Kidney capillary endothelial cell (primary cell): ENCODE data around the gene MOV10.

ENCODE experiments used
- DNase-seq: peaks from one replicate; pipeline ENCODE4 v3.0.0-alpha.2; 2018; ENCODE audit warnings: low spot score

The MOV10 gene

DNA sequence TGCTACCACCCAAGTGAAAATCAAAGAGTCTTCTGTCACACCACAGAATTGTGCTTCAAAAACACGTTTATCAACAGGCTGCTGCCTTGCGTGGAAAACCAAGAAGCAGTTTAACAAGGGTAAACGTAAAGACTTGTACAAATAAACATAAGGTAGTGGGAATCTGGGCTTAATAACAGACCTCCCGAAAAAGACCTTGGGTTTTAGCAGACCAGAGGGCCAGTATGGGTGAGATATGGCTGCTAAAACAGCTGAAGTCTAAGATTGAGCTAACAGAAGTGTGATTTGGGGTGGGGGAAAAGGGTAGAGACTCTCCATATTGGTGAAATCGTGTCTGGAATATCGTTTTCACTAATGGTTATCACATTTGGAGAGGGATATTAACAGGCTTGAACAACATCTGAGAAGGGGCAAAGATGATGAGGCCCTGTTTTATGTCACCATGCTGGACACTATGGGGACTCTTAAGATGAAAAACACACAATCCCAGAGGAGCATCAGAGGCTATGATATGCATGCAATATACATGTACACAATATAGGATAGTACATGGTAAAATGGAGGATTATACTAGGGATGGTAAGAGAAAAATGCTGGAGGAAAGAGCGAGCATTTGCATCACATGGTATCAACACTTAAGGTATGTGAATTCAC is 1.4 kb downstream of the MOV10 start:
- no peak for DNase-seq

DNA sequence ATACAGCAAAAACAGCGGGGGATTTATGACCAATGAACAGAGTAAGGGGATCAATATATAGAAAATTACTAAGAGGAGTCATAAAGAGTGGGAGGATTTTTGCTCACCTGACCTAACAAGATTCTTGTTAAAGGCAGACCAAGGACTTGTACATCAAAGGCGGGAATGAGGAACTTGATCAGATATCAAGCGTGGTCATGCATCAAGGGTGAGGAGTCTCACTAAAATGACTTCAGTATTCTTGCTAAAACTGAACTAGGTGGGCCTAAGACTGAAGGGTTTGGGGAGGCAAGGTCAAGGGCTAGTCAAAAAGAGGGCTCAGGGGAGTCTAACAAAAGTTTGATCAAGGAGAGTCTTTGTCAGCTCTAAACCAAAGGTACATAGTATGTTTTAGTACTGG is 2.1 kb downstream of the MOV10 start:
- no peak for DNase-seq

DNA sequence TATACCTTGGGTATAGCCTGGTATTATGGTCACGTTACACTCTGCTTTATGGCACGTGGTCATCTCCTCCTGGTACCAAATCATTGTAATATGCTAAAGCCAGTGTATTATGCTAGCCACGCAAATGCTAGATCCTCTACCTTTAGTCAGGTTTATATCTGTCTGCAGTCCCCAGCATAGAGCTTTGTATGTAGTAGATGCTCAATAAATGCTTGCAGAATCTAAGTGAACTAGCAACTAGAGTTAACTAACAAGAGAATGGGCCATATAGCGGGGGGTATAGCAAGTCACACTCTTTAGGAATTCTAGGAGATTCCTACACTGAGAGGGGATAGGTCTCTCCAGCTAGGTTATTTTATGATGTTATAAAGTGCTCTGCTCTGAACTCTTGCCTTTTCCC is 3.0 kb downstream of the MOV10 start:
- no peak for DNase-seq

DNA sequence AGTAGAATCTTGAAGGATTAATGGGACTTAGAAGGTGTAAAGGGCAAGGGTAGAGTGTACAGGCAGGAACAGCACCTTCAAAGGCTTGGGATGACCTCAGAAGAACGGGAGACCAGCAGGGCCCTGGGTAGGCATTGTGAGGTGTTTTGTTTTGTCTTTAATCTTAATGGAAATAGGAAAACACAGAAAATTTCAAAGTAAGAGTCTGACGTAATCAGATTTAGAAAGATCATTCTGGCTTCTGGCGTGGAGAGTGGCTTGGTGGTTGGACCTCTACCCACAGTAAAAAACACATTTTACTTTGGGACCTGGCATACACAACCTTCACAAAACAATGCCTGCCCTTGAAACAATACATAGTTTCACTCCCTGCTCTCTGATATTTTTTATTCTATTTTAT is 4.1 kb downstream of the MOV10 start:
- DNase-seq, result no peak

DNA sequence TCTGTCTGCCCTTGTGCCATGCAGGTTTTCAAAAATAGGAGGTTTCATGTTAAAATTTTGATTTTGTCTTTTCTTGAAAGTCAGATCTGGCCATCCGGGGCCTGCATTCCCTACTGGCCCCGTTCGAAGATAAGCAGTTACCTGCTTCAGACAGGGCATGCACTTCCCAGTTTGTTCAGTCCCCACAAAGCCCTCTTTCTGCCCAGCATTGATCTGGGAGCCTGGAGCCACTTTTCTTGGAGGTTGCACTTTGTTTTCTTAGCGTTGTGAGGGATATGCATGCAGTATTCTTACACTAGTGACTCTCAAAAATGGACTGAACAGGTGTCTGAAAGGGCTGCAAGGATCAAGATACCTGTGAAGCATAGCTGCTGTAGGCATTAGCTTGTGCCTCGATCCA is 11.5 kb downstream of the MOV10 start:
- no peak for DNase-seq

DNA sequence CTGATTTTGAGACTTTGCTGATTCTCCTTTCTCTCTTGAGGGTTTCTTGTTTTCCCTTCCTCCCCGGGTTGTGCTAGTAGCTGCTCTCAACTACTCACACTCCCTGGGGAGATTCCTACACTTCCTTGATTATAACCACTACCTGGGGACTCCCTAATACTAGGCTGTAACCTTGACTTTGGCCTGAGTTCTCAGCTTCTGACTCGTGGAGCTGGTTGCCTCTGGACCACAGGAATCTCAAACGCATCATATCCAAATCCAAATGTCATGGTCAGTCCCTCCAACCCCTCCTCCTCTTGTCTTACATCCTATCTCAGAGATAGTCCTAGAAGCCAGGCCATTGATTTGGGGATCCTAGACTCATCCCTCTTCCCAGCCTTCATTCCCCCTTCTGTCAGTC is 12.0 kb downstream of the MOV10 start:
- no peak for DNase-seq

DNA sequence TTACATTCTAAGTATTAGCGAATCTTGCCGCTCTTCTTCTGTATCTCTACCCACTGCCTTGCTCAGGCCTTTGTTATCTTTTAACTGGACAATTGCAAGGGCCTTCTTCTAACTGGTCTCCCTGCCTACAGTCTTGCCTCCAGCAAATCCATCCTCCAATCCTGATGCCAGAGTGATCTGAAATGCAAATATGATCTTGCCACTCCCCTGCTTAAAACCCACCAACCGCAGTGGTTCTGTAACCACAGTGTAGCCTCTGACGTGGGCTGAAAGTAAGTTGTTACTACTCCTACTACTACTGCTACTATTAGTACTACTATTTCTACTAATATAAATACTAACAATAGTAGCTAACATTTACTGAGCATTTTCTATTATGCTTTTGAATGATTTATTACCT is 12.4 kb downstream of the MOV10 start:
- no peak for DNase-seq

DNA sequence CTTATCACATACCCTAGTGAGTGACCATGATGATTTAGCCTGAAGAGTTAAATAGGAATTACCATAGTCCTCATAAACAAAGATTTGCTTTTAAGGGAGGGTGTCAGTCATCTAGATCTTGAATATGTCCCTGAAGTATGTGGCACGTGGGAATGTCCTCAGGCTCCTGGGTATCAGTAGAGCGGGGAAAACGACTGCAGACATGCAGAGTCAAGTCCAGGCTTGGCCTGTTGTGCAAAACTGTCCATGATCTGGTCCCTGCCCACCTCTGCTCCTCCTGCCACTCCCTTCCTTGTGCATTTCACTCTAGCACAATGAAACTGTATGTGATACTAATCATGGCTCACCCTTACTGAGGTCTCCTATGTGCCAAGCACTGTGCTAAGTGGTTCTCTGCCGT is 12.9 kb downstream of the MOV10 start:
- no peak for DNase-seq

DNA sequence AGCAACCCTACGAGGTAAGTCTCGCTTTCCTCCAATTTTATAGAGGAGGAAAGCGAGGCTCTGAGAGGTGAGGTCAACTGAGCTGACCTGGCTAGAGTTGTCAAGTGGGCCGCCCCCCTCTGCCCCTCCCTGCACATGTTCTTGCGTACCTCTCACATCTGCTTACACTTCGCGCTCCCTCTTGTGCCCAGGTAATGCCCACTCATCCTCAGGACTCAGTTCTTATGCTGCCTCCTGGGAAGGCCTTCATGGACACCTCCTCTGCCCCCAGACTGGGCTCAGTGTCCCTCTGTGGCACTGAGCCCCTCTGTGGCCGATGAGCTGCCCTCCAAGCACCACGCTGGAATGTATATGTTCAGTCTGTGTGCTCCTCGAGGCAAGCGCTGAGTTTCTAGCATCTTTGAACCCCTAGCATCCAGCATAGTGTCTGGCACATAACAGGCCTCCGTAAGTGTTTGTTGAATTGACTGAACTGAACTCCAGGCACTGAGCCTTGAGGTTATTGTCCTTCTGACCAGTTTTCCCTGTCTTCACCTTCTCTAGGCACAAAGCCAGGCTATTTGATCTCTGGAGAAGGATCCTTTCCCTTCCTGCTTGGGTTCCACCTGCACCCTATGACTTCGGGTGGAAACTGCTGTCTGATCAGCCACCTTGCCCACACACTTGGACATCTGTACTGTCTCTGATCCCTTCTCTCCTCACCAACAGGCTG is 13.5 kb downstream of the MOV10 start:
- no peak for DNase-seq

DNA sequence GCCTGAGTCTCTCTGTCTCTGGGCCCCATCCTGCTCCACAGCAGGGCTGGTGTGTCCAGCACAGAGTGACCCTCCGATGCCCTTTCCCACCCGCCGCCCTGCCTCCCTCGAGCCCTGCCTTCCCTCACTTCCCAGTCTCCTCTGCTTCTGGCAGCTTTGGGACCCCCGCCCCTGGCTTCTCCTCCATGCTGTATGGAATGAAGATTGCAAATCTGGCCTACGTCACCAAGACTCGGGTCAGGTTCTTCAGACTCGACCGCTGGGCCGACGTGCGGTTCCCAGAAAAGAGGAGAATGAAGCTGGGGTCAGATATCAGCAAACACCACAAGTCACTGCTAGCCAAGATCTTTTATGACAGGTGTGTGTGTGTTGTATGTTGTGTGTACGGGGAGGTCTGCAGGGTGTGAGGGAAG is 14.3 kb downstream of the MOV10 start:
- no peak for DNase-seq

DNA sequence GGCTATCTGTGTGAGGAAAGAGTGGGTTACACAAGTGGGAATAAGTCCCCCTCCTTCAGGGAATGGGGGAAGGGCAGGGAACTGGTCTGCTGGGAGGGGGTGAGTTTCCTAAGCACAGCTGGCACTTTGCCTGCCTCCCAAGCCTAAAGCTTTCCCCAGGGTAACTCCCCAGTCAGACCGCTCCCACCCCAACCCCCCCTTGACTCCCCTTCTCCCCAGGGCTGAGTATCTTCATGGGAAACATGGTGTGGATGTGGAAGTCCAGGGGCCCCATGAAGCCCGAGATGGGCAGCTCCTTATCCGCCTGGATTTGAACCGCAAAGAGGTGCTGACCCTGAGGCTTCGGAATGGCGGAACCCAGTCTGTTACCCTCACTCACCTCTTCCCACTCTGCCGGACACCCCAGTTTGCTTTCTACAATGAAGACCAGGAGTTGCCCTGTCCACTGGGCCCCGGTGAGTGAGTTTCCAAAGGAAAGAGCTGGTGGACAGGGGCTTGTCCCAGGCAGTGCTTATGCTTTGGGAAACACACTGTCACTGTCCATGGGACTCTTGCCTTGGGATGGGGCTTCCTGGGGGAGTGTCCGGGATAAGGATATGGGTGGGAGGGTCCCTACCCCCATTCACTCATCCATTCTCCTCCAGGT is 14.9 kb downstream of the MOV10 start:
- no peak for DNase-seq

DNA sequence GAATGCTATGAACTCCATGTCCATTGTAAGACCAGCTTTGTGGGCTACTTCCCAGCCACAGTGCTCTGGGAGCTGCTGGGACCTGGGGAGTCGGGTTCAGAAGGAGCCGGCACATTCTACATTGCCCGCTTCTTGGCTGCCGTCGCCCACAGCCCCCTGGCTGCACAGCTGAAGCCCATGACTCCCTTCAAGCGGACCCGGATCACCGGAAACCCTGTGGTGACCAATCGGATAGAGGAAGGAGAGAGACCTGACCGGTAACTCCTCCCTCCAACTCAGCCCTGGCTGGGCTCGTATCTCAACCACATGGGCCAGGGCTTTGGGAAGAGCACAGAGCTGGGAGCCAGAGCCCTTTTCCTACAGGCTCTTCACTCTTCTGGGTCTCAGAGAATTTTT is 15.4 kb downstream of the MOV10 start:
- no peak for DNase-seq

DNA sequence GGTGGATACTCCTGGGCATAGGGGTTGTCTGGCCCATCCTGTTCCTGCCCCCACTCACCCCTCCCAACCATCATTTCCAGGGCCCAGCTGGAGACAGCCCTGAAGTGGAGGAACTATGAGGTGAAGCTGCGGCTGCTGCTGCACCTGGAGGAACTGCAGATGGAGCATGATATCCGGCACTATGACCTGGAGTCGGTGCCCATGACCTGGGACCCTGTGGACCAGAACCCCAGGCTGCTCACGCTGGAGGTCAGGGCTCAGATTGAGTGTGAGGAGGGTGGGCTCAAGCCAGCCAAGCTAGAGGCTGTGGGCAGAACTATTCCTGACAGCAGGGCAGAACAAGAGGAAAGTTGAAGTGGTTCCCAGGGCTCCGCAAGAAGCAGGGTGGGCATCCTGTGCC is 18.2 kb downstream of the MOV10 start:
- no peak for DNase-seq

DNA sequence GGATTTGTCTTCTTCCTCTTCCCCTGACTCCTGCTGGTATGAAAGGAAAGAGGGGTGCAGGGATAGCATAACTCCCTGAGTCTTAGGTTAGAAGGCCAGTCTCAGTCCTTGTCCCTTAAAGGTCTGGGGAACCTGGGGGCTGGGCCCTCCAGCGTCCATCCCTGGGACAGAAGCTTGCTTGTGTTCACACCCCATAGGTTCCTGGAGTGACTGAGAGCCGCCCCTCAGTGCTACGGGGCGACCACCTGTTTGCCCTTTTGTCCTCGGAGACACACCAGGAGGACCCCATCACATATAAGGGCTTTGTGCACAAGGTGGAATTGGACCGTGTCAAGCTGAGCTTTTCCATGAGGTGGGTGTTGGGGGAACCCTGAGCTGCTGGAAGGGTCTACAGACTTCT is 19.4 kb downstream of the MOV10 start:
- no peak for DNase-seq

DNA sequence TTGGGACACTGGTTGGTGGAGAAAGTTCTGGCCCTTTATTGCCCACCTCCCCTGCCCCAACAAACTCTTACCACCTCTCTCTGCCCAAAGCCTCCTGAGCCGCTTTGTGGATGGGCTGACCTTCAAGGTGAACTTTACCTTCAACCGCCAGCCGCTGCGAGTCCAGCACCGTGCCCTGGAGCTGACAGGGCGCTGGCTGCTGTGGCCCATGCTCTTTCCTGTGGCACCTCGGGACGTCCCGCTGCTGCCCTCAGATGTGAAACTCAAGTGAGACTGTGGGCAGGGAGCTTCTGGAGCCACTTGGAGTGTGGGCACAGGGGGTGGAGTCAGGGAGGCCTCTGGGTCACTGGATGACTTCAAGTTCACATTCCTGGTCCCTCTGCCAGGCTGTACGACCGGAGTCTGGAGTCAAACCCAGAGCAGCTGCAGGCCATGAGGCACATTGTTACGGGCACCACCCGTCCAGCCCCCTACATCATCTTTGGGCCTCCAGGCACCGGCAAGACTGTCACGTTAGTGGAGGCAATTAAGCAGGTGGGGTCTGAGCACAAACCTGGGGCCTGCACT is 20.0 kb downstream of the MOV10 start:
- DNase-seq, result no peak

DNA sequence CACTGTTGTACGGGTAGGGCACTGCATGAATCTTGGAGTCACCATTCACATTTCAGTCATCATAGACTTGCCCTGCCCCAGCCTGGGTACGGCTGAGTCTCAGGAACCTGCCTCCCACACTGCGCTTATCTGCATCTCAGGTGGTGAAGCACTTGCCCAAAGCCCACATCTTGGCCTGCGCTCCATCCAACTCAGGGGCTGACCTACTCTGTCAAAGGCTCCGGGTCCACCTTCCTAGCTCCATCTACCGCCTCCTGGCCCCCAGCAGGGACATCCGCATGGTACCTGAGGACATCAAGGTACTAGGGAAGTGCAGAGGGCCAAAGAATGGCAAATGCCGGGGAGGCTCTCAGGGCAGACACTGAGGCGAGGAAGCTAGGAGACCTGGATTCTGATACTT is 20.8 kb downstream of the MOV10 start:
- DNase-seq, result no peak

DNA sequence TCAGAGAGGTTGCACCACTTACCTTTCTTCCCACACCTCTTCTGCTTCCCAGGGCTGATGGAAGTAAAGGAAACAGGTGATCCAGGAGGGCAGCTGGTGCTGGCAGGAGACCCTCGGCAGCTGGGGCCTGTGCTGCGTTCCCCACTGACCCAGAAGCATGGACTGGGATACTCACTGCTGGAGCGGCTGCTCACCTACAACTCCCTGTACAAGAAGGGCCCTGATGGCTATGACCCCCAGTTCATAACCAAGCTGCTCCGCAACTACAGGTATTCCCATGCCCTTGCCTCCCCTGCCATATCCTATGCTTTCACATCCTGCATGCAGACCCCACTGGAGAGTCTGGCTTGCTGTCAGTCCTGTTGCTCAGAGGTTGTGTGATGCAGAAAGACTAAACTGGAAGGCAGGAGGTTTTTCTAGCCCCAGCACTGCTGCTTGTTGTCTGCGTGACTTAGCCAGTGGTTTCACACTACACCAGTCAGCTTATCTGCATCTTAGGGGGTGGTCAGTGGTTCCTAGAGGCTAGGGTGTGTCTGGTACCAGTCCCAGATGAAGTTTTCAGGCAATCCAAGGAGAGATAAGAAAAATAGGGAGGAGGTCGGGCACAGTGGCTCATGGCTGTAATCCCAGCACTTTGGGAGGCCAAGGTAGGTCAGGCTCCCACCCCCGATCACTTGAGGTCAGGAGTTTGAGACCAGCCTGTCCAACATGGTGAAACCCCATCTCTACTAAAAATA is 22.3 kb downstream of the MOV10 start:
- no peak for DNase-seq

DNA sequence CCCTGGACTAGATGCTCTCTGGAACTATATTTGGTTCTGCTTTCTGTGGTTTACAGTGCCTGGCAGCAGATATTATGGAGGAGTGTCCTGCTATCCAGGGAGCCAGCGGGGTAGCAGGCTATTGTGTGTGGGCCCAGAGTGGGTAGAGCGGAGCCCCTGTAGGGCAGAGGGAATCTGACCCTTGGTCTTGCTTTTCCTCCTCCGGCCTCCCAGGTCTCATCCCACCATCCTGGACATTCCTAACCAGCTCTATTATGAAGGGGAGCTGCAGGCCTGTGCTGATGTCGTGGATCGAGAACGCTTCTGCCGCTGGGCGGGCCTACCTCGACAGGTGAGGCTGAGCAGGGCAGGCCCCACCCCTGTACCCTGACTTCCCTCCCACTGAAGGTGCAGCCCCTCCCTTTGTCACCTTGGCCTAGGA is 23.3 kb downstream of the MOV10 start:
- no peak for DNase-seq

DNA sequence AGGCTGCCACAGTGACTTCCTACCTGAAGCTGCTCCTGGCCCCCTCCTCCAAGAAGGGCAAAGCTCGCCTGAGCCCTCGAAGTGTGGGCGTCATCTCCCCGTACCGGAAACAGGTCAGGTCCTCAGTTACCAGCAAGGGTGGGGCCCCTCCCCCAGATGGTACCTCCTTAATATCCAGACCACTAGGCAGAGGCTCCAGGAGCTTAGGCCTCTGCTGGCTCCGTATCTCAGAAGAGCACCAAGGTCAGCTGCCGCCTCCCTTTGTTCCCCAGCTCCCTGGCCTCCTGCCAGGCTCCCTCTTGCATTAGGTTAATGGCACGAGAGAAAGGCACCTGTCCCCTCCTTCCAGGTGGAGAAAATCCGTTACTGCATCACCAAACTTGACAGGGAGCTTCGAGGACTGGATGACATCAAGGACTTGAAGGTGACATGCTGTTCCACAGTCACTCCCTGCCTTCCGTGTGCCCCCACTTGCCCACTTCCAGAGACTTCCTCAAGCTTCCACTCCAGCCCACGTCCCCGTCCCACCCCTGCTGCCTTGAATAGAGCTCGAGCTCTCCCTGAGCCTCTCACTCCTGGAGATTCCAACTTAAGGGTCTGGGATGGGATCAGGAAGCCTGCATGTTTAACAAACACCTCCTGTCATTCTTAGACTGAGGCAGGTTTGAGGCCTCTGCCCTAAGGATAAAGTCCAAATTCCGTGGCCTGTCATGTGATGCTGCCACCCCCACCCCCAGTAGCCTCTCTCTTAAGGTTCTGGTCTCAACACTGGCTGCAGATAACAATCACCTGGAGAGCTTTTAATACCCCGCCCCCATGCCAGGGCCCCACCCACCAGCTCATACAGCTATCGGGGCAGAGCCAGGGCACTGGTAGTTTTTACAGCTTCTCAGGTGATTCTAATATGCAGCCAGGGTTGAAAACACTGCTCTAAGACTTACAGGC is 24.2 kb downstream of the MOV10 start:
- no peak for DNase-seq

DNA sequence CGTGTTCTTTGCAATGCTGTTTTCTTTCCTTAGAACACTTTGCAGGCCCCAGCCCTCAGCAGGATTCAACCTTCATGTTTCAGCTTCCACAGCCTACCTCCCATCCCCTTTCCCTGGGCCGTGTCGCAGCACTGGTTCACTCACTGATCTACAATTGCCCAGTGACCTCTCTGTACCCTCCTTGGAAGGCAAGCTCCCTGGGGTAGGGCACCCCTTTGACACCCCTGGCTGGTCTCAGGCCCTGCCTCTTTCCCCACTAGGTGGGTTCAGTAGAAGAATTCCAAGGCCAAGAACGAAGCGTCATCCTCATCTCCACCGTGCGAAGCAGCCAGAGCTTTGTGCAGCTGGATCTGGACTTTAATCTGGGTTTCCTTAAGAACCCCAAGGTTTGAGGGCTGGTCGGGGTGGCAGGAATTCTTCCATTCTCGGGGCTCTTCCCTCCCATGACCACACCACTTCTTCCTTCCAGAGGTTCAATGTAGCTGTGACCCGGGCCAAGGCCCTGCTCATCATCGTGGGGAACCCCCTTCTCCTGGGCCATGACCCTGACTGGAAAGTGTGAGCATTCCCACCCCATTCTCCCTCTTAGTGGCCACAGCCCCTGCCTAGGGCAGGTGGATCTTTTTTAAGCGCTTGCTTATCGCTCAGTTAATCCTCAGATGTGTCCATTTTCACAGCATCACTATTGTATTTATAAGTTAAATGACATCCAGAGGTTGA is 25.1 kb downstream of the MOV10 start:
- no peak for DNase-seq
